AG04449 (cell line): ENCODE results near the gene TYK2.

ENCODE experiments used
- CTCF ChIA-PET: fragments of 350-600 bp; formaldehyde crosslinking; extraction: SDS; loops from one replicate; lab custom pipeline; 2021; ENCODE audit warnings: antibody characterized with exemption; lab: Yijun Ruan, JAX
- POLR2A ChIA-PET: fragments of 400-600, 350-600 bp; formaldehyde crosslinking; extraction: SDS; loops from one replicate; lab custom pipeline; 2020; ENCODE audit warnings: antibody characterized with exemption, inconsistent platforms; lab: Yijun Ruan, JAX
- DNase-seq: peaks from one replicate; pipeline ENCODE4 v3.0.0-alpha.2; 2010; ENCODE audit warnings: low read depth, low spot score
- H3K4me3 ChIP-seq: 2 replicates; pipeline ENCODE4 v1.5.1; 2011; ENCODE audit warnings: low read depth, mild to moderate bottlenecking, control low read depth, low read length
- TF ChIP-seq, protein P1 (sequence below): IDR thresholded peaks from one replicate; pipeline ENCODE4 v1.5.1; 2011; ENCODE audit warnings: mild to moderate bottlenecking, moderate library complexity, low read length, control low read depth, inconsistent platforms; ENCODE audit not compliant: insufficient read depth; ENCODE audit errors: missing control alignments

The TYK2 gene

DNA sequence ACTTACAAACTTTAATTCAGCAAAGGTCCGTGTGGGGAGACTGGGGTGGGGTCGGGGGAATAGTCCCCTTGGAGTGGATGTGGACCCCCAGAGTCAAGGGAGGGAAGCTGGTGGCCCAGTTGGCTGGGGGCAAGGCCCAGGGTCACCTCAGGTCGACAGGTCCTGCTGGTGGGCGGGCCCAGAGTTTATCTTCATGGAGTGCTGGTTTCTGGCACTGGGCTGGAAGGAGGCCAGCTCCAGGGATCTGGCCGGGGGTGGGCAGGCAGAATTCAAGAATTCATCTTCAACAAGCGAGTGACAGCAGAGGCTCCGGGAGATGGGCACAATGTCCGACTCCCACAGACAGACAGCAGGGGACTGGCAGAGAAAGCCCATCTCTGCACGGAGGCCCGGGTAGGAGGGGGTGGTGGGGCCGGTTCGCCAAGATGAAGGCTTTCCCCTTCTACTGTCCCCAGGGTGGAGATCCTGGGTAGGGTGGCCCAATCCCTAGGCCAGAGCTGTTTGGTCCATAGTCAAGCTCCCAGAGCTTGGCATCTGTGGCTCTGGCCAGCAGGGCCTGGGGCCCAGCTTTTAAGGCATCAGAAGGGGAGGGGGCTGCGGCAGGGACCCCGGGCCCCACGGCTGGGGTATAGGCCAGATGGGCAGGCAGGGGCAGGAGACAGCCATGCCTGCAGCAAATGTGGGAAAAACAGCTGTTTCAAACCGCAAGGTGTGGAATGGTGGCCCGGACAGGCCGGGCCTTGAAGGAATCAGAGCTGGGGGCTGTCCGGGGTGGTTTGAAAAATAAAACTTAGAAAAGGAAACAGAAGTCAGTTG, 63.9 kb downstream of the TYK2 start:
- TF ChIP-seq, protein P1, sequence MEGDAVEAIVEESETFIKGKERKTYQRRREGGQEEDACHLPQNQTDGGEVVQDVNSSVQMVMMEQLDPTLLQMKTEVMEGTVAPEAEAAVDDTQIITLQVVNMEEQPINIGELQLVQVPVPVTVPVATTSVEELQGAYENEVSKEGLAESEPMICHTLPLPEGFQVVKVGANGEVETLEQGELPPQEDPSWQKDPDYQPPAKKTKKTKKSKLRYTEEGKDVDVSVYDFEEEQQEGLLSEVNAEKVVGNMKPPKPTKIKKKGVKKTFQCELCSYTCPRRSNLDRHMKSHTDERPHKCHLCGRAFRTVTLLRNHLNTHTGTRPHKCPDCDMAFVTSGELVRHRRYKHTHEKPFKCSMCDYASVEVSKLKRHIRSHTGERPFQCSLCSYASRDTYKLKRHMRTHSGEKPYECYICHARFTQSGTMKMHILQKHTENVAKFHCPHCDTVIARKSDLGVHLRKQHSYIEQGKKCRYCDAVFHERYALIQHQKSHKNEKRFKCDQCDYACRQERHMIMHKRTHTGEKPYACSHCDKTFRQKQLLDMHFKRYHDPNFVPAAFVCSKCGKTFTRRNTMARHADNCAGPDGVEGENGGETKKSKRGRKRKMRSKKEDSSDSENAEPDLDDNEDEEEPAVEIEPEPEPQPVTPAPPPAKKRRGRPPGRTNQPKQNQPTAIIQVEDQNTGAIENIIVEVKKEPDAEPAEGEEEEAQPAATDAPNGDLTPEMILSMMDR: no peak
- ChIA-PET POLR2A (interaction anchor here (0.8 kb wide), 1 partner anchor 64 kb away, joined by 4 read pairs; the partner anchor contains the start of gene TYK2), CTCF (interaction anchor here (1.7 kb wide), 1 partner anchor 72 kb away, joined by 6 read pairs; no protein-coding TSS in a partner anchor)
- no peak overlapping the region for H3K4me3 ChIP-seq
- DNase-seq: no peak

DNA sequence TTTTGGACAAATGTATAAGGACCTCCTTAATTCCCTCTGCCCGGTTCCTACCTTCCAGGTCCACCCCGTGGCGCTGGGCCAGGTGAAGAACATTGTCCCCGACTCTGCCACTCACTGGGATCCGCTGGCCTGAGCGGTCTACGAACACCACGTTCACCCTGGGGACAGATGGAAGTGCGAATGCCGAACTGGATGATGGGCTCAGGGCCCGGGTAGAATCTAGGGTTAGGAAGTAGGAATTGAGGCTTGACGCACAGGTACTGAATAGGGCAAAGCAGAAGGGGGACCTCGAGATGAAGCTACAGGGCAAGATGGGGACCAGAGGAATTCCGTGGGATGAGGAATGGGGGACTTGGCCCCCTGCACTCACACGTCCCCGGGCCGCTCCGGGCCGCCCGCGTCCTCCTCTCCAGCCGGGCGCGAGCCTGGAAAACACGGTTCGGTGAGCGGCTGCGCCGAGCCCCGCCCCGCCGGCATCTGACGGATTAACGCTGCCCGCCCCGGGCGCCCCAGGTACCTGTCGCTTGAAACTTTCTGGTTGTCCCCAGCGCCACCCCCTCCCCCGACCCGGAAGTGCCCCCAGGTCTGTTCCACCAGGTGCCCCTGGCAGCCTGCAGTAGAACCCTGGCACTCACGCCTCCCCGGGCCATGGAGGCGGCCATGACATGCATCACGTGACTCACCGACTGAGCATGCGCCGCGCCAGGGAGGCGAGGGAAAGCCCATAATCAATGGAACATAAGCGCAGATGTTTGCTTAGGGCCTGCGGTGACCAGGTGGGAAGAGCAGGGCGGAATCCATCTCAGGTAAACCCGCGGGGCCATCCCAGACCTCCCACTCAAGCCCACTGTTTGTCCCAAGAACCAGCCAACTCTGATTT, 64.8 kb downstream of the TYK2 start, which contains the start of gene FDX2:
Gene FDX2, minus strand, starts transcription at position 681 of the 880 bp plus-strand sequence. Its CDS starts 19 bp downstream, at position 662.
- H3K4me3 ChIP-seq: peak within 1 kb of the TSS; percentile 80
- ChIA-PET CTCF (interaction anchor here (0.7 to 2.2 kb wide), 6 partner anchors 10 to 101 kb away, joined by 3 to 10 read pairs (median 6); no protein-coding TSS in a partner anchor), POLR2A (no interaction called here)
- TF ChIP-seq, protein P1: no peak
- no peak for DNase-seq

DNA sequence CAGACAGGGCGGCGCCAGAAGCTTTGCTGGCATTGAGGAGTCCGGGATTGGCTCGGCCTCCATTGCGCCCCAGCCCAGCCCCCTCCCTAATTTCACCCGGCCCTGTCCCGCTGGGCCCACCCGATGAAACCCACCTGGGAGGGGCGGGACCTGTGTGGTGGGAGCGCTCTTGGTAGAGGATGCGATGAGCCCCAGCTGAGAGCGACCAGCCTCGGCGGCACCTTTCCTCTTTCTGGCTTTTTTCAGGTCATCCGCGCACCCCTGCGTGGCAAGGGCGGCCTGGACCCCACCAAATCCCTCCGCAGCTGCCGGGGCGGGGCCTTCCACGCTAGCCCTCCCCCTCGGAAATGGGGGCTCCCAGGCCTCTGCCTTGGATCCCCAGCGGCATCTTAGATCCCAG, 70.9 kb downstream of the TYK2 start, which contains the start of gene ZGLP1:
Gene ZGLP1, minus strand, starts transcription at position 393 of the 400 bp plus-strand sequence.
- ChIA-PET POLR2A (interaction anchor here (0.8 kb wide), 1 partner anchor 21 kb away, joined by 5 read pairs; no protein-coding TSS in a partner anchor), CTCF (no interaction called here)
- TF ChIP-seq, protein P1: no peak
- no peak within 1 kb of the TSS for H3K4me3 ChIP-seq
- no peak for DNase-seq

DNA sequence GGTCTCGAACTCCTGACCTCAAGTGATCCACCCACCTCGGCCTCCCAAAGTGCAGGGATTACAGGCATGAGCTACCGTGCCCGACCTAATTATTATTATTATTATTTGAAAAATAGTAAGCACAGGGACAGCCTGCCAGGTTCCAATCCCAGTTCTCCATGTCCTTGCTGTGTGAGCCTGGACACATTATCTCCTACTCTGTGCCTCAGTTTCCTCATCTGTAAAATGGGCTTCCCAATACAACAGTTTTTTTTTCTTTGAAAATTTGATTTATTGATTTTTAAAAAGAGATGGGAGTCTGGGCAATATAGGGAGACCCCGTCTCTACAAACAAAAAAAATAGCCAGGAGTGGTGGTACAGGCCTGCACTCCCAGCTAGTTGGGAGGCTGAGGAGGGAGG, 74.0 kb downstream of the TYK2 start:
- TF ChIP-seq, protein P1: no peak
- POLR2A ChIA-PET: interaction anchor here (1.1 to 2.4 kb wide), 3 partner anchors 14 to 17 kb away, joined by 3 to 15 read pairs (median 4); partner anchors contain the start of gene ICAM5
- DNase-seq: no peak
- H3K4me3 ChIP-seq: no peak overlapping the region
- CTCF ChIA-PET: interaction anchor here (1.0 to 1.9 kb wide), 5 partner anchors 14 to 84 kb away, joined by 3 to 6 read pairs (median 4); partner anchors contain the start of gene ICAM1

DNA sequence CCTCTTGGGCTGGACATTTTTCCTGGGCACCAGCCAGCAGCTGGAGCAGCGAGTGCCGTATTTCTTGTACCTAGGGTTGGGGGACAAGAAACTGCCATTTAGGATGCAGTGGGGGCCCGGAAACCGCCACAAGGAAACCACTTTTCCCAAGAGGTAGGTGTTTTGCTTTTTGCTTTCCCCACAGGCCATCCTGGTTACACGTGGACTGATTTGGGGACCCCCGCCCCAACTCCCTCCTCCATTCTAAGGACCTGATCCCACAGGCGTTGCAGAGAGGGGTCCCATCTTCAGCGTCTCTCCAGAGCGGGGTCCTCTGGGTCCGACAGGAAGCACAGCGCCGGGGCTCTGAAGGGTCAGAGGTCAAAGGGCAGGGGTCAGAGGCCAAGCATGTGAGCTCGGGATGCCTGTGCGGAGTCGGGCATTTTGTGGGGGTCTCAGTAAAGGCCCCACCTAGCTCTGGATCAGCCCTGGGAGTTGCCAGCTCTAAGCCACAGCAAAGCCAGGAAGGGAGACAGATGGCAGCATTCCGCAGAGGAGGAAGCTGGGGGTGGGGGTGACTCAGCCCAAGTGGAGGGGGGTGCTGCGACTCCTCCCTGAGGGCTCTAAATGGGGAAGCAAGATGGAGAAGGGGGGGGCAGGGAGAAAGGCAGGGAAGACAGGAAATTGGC, 75.1 kb downstream of the TYK2 start:
- POLR2A ChIA-PET: interaction anchor here (0.6 to 2.4 kb wide), 4 partner anchors 13 to 35 kb away, joined by 3 to 15 read pairs (median 4); partner anchors contain the start of genes ICAM1 and ICAM5
- TF ChIP-seq, protein P1: no peak
- H3K4me3 ChIP-seq: no peak overlapping the region
- CTCF ChIA-PET: interaction anchor here (0.9 to 1.9 kb wide), 11 partner anchors 9 to 113 kb away, joined by 3 to 10 read pairs (median 4); partner anchors contain the start of gene ICAM1
- no peak for DNase-seq
